NCI-H1436 treated with DMSO at 0.1 percent for 48 hours (cell line): Measurements from ENCODE around the gene HTR7.
"Not testable (repeated sequence)": the region's sequence is repeated elsewhere in the genome, so short reads cannot be mapped to it uniquely, and the experiment has no call there.

Source experiments
- DNase-seq: peaks from one replicate; lab custom pipeline; 2025; lab: John Stamatoyannopoulos, UW

The HTR7 gene

DNA sequence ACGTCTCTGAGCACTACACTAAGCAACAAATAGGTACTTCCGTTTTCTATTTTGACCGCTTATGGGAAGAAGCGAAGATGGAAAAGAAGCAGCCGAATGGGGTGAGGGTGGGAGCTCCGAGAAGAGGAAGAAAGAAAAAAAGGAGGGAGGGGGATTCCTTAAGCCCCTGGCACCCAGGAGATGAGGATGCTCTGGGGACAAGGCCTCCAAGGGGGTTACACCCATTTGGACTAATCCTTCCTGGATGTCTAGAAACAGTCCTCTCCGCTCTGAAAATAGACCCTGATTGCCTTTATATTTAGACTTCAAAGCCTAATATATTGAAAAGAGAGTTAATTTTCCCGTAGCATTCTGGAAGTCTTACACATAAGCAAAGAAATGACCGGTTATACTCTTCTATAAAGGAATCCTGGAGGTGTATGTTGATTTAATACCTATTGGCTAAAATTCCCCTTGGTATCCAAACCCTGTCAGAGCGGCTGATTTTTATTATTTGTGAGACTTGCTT lies 676 bp upstream of the HTR7 start:
- no peak for DNase-seq

DNA sequence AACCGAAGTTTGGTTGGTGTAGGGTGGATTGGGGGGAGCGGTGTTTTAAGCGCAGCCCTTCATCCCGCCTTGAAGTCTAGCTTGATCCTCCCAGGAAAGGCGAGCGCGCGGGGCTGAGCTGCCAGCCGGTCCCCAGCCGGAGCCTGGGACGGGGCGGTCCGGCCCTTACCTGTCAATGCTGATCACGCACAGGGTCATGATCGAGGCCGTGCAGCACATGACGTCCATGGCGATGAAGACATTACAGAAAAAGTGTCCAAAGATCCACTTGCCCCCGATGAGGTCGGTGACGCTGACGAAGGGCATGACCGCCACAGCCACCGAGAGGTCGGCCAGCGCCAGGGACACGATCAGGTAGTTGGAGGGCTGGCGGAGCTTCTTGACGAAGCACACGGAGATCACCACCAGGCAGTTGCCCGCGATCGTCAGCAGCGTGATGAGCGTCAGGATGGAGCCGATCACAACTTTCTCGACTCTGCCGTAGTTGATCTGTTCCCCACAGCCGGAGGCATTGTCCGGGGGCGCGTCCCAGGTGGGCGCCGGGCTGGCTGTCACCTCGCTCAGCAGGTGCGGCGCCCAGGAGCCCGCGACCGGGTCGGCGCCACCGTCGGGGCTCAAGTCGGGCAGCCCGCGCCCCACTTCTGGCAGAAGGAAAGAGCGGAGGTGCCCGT lies 740 bp downstream of the HTR7 start:
- DNase-seq: no peak

- no peak for DNase-seq
These were observed 1.6 kb downstream of the HTR7 start for GRCh38 chr10:90856261-90856660.

DNA sequence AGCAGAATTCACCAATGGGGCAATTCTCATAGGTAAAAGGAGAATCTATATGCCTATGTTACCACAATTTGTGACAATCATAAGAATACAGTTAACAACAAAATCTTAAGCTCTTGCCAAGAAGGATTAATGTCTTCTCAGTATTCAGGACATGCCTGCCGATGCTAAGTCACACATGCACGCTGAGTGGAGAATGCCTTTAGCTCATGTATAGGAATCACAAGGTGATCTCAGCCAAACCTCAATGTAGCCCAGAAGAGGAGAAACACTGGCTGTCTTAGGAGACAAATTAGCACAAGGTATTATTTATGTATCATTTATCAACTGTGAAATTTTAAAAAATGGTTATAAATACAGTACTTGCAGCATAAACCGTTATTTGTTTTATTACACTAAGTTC lies 2.7 kb downstream of the HTR7 start:
- no peak for DNase-seq

- DNase-seq: no peak
These were observed 7.7 kb downstream of the HTR7 start for GRCh38 chr10:90849956-90850749.

DNA sequence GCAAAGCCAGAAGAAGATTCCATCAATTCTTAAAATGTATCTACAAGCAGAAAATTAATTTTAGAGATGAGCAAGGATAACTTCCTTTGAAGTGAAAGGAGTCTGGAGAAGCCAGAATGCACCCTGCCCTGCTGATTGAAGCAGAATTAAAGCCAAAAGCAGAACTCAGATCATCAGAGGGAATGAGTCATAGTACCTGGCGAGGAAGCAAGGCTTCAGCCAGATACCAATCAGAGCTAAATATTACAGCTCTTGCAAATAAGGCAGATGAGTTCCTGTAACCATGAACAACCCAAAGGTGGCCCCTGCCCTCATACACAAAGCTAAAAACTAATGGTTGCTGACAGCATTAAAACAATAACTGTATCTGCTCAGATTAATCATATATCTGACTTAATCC lies 10.4 kb downstream of the HTR7 start:
- no peak for DNase-seq

- DNase-seq: no peak
These were observed 11.1 kb downstream of the HTR7 start for GRCh38 chr10:90846746-90847145.

- no peak for DNase-seq
These were observed 12.1 kb downstream of the HTR7 start for GRCh38 chr10:90845726-90846125.

DNA sequence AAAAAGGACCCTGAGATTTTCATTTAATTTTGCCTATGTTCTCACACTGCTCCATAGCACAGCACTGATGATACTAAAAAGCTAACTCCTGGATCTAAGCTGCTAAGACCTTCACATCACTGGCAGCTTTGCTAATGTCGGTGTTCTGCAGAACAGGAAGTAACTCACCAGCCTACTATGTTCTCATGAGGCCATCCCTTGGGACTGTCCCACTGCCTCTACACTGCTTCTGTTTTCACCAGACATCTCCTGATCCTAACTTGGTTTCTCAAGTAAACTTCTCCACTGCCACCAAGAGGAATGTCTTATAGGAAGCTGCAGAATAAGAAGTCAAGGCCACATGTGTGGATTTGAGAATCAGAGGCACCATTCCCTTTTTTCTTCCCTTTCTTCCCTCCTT lies 15.1 kb downstream of the HTR7 start:
- no peak for DNase-seq

- no peak for DNase-seq
These were observed 20.4 kb downstream of the HTR7 start for GRCh38 chr10:90837486-90837885.

GRCh38 chr10:90834326-90834725 lies 23.5 kb downstream of the HTR7 start:
- no peak for DNase-seq

- DNase-seq: no peak
These were observed 25.7 kb downstream of the HTR7 start for GRCh38 chr10:90832111-90832510.

DNA sequence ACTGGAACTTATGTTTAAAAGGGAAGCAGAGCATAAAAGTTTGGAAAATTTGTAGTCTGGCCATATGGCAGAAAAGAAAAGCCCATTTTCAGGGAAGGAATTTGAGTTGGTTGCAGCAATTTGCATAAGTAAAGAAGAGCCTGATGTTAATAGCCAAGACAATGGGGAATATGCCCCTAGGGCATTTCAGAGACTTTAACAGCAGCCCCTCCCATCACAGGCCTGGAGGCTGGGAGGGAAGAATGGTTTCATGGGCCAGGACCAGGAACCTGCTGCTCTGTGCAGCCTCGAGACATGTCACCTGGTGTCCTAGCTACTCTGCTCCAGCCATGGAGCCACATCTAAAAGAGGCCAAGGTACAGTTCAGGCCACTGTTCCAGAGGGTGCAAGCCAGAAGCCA lies 35.3 kb downstream of the HTR7 start:
- DNase-seq: no peak

DNA sequence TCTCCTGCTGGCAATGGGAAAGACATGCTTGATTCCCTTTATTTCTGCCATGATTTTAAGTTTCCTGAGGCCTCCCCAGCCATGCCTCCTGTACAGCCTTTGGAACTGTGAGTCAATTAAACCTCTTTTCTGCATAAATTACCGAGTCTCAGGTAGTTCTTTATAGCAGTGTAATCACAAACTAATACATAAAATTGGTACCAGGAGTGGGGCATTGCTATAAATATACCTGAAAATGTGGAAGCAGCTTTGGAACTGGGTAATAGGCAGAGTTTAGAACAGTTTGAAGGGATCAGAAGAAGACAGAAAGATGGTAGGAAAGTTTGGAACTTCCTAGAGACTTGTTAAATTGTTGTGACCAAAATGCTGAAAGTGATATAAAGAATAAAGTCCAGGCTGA lies 36.0 kb downstream of the HTR7 start:
- DNase-seq: not testable (repeated sequence)

DNA sequence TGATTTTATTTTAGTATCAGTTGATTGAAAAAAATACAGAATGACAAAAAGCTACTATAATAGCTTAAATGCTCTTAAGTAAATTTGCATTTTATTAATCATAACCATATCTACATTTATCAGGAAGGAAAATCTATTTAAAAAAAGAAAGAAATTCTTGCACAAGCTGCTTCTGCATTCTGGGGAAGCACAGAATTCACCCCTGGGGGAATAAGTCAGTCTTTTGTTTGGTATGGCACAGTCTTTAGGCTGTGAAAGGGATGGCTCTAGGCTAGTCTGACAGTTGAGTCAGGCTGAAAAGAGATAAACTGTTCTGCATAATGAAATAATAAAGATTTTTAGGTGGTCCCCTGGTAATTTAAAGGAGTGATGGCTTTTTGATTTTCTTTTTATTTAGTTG lies 37.9 kb downstream of the HTR7 start:
- no peak for DNase-seq

GRCh38 chr10:90818736-90819135 lies 39.1 kb downstream of the HTR7 start:
- no peak for DNase-seq

GRCh38 chr10:90817128-90817889 lies 40.5 kb downstream of the HTR7 start:
- no peak for DNase-seq

GRCh38 chr10:90816466-90816865 lies 41.4 kb downstream of the HTR7 start:
- no peak for DNase-seq

- no peak for DNase-seq
These were observed 44.1 kb downstream of the HTR7 start for GRCh38 chr10:90813594-90814365.

GRCh38 chr10:90807106-90807505 lies 50.7 kb downstream of the HTR7 start:
- not testable (repeated sequence) for DNase-seq

DNA sequence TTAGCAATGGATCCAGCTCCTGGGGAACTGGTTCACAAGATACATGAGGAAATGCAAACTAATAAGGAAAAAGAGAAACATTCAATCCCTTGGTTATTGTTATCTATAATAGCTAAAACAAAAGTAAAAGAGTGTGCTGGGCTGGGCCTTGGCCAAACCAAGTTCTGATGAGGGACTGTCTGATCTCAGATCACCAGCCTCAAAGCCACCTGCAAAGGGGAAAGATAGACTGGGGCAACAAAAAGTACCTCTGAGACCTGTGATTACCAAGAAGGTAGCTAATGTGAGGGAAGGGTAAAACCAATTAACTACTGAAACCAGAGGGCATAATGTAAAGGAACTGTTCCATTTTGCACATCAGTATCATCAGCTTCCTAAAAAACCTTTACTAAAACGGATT lies 51.2 kb downstream of the HTR7 start:
- no peak for DNase-seq

- no peak for DNase-seq
These were observed 52.6 kb downstream of the HTR7 start for GRCh38 chr10:90805206-90805605.
